ENCODE measurements around the gene SLC25A11.

Gene SLC25A11

GRCh38 chr17:4939796-4940554, at the start of gene SLC25A11, which contains the start of gene RNF167:
Gene SLC25A11, minus strand, starts transcription at chr17:4940046. Its CDS starts 136 bp downstream, at chr17:4939910.
Gene RNF167, plus strand, starts transcription at chr17:4940268. Its CDS starts 642 bp downstream, at chr17:4940910.
- DNase-seq, result peak; percentile 81

- DNase-seq, result no peak
Measured at GRCh38 chr17:4987767-4988567, 48.1 kb upstream of the SLC25A11 start.

DNA sequence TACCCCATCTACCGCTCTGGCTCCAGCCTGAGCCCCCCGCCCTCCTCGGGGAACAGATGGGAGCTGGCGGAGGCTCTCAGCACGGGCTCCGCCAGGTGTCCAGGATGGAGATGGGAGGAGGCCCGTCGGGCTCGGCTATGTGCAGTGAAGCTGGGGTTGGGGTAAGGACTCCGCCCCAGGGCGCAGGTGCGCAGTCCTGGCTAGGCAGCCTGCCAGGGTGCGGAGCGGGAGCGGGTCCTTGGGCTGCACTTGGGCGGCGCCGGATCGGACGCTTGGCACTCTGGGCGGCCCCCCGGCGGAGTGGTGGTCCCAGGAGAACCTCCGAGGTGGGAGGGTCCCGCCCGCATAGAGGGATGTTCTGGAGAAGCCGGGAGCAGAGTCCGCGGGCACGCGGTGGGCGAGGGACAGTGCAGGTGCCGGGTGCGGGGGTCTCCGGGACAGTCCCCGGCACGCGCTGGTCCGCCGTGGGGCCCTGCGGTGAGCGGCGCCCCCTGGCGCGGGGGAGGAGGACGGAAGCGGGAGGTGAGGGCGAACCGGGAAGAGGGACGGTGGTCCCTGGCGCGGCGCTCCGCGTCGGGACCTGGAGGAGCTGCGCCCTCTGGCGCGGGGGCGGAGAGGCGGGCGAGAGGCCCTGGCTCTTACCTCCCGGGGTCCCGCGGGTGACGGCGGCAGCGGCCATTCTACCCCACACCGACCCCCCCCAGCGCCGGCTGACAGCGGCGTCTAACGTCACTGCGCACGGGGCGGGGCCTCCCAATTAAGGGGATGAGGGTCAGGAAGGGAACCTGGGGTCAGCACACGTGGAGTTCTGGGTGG, 47.3 kb upstream of the SLC25A11 start, which contains the start of gene CAMTA2:
Gene CAMTA2 (minus strand): TSS at position 725 of the 816 bp plus-strand sequence. CDS start 1,453 bp downstream, outside the sequence.
- peak; percentile 7 for DNase-seq

DNA sequence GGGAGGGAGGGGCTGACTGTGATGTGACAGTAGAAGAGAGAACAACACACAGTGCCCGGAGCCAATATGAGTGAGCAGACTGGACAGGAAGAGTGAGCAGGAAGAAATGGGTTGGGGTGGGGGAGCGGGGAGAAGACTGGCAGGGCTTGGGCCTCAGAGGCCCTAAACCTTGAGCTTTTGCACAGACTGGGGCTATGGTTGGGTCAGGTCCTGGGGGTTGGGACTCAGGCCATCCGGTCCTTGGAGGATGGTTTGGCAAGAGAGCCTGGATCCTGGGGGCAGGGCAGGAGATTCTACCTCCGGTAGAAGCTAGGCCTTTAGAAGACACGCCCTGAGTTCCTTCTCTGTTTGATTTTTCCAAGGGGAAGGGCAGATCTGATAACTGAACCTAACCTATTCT, 46.6 kb upstream of the SLC25A11 start:
- DNase-seq, result no peak

DNA sequence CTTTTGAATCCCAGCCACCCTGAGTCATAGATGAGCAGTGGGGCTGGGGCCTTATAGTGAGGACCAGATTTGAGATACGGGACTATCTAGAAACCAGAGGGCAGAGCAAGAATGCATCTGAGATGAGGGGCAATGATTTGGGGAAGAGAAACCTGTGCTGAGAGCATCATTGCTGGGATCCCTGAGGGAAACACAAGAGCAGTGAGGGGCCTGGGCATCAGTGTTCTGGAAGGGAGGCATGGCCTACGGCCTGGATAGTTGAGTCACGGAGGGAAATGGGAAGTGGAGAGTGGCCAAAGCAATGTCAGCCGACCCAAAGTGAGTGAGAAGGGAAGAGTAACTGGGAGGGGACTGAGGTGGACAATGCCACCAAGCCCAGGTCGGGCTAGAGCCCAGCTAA, 42.5 kb upstream of the SLC25A11 start:
- no peak for DNase-seq

DNA sequence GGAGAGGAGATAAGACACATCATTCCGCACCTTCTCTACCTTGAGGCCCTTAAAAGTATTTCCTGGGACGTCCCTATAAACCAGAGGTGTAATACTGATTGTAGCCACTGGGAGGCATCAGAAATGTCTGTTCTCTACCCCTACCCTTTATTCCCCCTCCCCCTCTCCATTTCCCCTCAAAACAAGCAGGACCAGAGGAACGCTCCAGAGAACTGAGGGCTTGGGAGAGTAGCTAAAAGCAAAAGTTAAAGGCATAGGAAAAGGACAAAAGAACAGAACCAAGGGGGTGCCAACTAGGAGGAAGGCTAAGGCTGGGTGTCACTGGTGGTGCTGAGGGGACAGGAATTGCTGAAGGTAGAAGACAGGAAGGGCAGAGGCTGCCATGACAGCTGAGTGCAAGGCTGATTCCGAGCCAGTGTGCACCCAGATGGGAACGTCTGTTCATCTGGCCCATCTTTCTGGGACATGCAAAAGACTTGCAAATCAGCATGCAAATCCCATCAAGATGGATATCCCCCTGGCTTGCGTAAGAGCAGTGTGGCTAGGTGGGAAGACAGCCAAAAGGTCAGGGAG, 40.9 kb upstream of the SLC25A11 start:
- peak; percentile 2 for DNase-seq

DNA sequence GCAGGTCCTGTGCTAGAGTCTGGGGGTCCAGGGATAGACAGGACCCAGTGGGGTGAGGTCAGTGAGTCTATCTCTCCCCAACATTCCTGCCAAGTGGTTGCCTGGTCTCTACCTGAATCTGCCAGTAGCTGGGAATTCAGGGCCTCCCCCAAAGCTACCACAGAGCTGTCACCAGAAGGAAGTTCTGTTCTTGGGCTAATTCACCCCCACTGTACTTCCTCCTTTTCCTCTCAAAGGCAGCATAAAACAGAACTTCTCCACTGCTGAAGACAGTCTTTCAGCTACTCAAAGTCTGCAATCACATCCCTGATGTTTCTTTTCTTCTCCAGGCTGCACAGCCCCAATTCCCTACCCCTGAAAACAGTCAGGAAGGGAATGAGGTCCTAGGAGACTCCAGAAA, 38.9 kb upstream of the SLC25A11 start:
- DNase-seq, result no peak

DNA sequence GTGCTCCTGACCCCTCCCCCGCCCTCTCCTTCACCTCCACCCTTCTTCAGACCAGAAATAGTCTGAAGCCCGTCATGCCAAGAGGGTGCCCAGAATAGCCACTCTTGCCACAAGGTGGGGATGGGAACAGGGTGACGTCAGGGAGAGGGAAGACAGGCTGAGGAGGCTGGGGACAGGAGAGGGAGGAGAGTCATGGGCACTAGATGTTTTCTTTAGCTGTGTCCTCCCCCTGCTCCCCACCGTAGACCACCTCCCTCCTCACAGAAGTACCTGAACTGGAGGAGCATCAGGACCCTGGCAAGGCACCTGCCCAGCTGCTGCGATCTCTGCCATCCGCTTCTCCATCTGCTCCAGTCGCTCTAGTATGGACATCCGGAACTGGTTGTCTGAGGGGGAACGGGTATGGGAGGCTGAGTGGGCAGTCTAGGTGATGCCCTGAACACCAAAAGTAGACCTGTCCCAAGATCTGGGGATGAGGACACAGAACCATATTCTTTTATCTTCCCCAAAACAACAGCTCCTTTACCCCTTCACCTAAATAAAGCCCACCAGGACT, 34.3 kb upstream of the SLC25A11 start:
- DNase-seq, result no peak

GRCh38 chr17:4973256-4974114, 33.6 kb upstream of the SLC25A11 start:
- DNase-seq, result no peak

GRCh38 chr17:4972752-4973151, 32.9 kb upstream of the SLC25A11 start:
- no peak for DNase-seq

DNA sequence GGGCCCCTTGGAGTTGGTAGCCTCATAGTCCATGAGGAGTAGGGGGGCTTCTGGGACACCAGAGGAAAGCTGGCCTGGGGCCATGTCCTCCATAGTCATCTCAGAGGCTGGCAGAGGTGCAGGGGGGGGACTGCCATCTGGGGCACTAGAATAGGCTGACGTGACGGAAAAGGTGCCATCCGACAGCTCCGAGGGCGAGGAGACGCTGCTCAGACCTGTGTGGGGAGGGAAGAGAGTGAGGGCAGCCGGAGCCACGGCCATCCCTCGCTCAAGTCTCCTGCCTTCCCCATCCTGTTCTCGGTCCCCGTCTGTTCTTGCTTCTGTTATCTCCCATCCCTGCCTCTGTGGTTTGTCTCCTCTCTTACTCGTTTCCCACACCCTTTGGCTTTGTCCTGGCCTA, 32.5 kb upstream of the SLC25A11 start:
- DNase-seq, result no peak

DNA sequence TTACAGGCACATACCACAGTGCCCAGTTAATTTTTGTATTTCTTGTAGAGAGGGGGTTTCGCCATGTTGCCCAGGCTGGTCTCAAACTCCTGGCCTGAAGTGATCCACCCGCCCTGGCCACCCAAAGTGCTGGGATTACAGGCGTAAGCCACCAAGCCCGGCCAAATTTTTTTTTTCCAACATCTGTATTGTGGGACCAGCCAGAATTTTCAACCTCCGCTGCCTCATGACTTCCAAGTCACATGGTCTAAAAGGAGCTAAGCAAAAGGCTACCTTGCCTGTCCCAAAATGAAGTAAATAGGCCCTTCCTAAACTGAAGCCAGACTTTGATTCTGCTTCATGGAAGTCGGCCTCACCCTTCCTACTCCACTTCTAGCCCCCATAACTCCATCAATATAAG, 32.0 kb upstream of the SLC25A11 start:
- DNase-seq, result no peak

DNA sequence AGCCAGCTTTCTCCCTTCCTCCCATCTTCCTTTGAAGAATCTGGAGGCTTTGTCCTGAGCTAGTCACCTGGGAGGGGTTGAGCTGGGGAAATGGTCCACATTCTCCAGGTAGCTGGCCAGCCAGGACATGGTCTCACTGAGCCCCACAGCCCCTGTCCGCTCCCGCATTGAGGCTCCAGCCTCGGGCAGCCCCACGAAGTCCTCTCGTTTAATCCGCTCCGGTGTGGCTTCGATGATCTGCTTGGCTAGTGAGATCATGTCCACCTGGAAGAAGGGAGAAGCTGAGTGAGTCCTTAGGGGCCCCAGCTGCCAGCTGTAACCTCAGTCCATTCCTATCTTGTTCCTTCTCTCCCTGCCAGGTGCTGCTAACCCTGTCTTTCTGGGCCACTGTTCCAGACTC, 30.4 kb upstream of the SLC25A11 start:
- DNase-seq, result no peak

GRCh38 chr17:4969551-4970173, 29.8 kb upstream of the SLC25A11 start:
- DNase-seq, result no peak

- no peak for DNase-seq
Measured at GRCh38 chr17:4969047-4969550, 29.3 kb upstream of the SLC25A11 start.

- DNase-seq, result no peak
Measured at GRCh38 chr17:4968486-4969046, 28.7 kb upstream of the SLC25A11 start.

DNA sequence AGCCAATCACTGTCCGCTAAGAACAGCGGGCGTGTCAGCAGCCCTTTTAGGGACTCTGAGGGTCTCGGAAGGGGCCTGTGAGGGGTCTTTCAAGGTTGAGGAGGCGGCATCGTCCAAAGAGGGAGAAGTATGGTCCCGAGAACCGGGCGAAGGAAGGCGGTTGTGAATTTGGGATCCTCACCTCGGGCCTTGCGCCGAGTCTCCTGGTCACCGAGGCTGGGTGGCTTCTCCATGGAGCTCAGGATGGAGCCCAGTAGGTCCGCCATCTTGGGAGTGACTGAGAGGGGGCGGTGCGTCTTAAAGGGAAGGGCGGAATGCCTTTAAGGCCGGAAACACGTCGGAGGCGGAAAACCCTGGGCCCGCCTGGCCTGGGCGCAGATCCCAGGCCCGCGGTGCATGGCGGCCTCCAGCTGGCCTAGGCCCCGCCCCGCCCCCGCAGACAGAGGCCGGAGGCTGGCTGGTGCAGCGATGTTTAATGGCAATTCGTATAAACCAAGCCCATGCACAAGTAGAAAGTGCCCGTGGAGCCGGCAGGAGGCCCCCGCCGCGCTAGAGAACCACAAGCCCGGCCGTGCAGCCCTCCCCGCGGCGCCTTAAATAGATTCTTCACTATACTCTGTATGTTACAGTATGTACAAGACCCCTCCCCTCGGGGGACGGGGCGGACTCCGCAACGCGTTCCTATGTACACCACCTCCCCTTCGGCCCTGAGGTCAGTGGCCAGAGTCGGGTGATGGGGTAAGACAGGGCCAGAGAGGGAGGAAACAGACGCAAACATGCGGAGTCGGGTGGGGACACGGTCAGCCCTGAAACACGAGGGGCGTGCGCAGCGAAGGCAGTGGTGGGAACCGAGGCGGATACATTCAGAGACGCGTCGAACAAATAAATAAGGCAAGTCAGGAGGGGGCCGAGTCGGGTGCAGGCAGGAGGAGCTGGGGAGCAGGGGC, 28.0 kb upstream of the SLC25A11 start, which contains the start of gene SPAG7:
Gene SPAG7 (minus strand): TSS at position 279 of the 947 bp plus-strand sequence. CDS start 13 bp downstream, at position 266.
- peak; percentile 48 for DNase-seq

DNA sequence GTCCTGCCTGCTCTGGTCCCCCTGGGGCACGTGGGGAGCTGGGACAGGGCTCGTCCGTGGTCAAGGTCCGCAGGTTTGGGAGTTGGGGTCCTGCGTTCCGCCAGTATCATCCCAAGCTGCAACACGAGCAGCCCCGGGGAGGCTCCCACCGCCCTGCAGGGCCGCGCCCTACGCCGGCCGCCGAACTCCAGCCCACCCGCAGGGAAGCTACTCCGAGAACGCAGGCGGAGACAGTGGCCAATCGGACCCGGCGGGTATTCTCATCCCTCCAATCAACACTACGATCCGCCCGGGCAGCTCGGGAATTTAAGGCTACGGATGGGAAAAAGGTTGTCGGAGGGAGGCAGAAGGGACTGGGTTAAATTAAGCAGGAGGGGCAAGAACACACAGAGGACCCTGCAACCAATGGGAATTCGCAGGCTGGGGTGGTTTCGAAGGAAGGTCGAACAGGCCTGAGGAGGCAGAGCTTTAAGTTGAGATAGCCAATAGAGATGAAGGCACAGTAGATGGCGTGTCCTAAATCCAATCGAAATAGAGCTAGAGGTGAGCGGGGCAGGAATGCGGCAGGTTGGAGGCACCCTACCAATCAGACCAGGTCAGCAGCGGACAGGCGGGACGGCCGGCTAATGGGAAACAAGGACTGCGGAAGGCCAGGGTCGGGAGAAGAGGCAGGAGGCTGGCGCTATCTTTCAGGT, 27.1 kb upstream of the SLC25A11 start:
- peak; percentile 97 for DNase-seq

All from NCI-H2081 treated with DMSO at 0.1 percent for 48 hours (cell line).